K562 (cell line): ENCODE data around the gene CALML4. TPM values are rescaled to one million over a fixed set of nuclear protein-coding genes. Genes with fewer than 3 reads are reported as not detected.

Source experiments
- ATAC-seq: fragments of 200-7000 bp; cut with Tn5 transposase; 3 replicates; pipeline ENCODE4 v1.9.1; 2020; ENCODE audit warnings: moderate library complexity
- Bru-seq: library from RNA; stranded (reverse); fragments of 400-500 nt; gene quantifications from one replicate; lab custom pipeline; 2021; lab: Mats Ljungman, UMichigan
- BruChase-seq, 2 experiments: library from RNA; stranded (reverse); fragments of 400-500 nt; gene quantifications; one replicate each; lab custom pipeline; 2021; lab: Mats Ljungman, UMichigan
- BruUV-seq: library from RNA; stranded (reverse); fragments of 400-500 nt; replicated peaks from 2 replicates; lab custom pipeline; 2021; lab: Mats Ljungman, UMichigan
- CTCF ChIA-PET: fragments of 300-600 bp; formaldehyde crosslinking; extraction: SDS; loops from one replicate; lab custom pipeline; 2021; ENCODE audit warnings: low intra/inter-chr PET ratio; lab: Yijun Ruan, JAX
- POLR2A ChIA-PET: fragments of 300-600, 350-650 bp; sonication (Branson Sonifier 250); formaldehyde crosslinking; extraction: SDS; loops from one replicate; lab custom pipeline; 2021; ENCODE audit warnings: antibody characterized with exemption, inconsistent platforms; lab: Yijun Ruan, JAX
- DNase-seq, 4 experiments: peaks; one replicate each; pipeline versions ENCODE4 v3.0.0 to v3.0.0-alpha.2; 2011 to 2018; ENCODE audit warnings: low spot score in 3 of 4, mixed read lengths in 3 of 4; ENCODE audit errors: extremely low read depth in 1 of 4
- FAIRE-seq: peaks from 2 replicates; lab custom pipeline; 2011; peaks lifted over from hg19 to GRCh38; lab: Jason Lieb, UNC
- H2AFZ ChIP-seq: 2 replicates; pipeline ENCODE4 v1.6.0; 2011; ENCODE audit warnings: low read depth, low read length, control low read depth, inconsistent platforms
- H3K27ac ChIP-seq: fragments of 200-600 bp; 3 replicates; pipeline ENCODE4 v1.8.0; 2011; ENCODE audit warnings: low read depth, mild to moderate bottlenecking, control low read depth, inconsistent platforms, low read length, moderate library complexity, mixed read lengths; ENCODE audit errors: extremely low read depth
- H3K27me3 ChIP-seq, 2 experiments: fragments of 300-600 bp in 1 of 2; 2 replicates in 1 of 2; 3 replicates in 1 of 2; pipeline versions ENCODE4 v1.6.0 to v1.8.0; 2011; ENCODE audit warnings: inconsistent platforms in 2 of 2, low read length in 2 of 2, mild to moderate bottlenecking in 1 of 2, mixed read lengths in 1 of 2, moderate library complexity in 1 of 2; ENCODE audit not compliant: control insufficient read depth in 2 of 2, insufficient read depth in 2 of 2
- H3K36me3 ChIP-seq: fragments of 300-600 bp; 3 replicates; pipeline ENCODE4 v1.8.0; 2011; ENCODE audit warnings: mild to moderate bottlenecking, low read length, inconsistent platforms; ENCODE audit not compliant: control insufficient read depth, insufficient read depth
- H3K4me1 ChIP-seq, 2 experiments: fragments of 200-600 bp in 1 of 2; replicated peaks in 1 of 2; 2 replicates in 1 of 2; 3 replicates in 1 of 2; pipeline versions ENCODE4 v1.5.1 to v1.8.0; 2011; ENCODE audit warnings: inconsistent platforms in 2 of 2, low read length in 2 of 2, mild to moderate bottlenecking in 1 of 2, mixed read lengths in 1 of 2, moderate library complexity in 1 of 2; ENCODE audit not compliant: control insufficient read depth in 2 of 2, insufficient read depth in 2 of 2
- H3K4me2 ChIP-seq: 2 replicates; pipeline ENCODE4 v1.6.1; 2011; ENCODE audit warnings: low read length, control low read depth, inconsistent platforms, mixed read lengths; ENCODE audit not compliant: insufficient read depth
- H3K4me3 ChIP-seq: fragments of 200-600 bp; sonication (generic), shearing (Covaris generic); 2 replicates; pipeline ENCODE4 v1.5.1; 2016; ENCODE audit warnings: control low read depth, inconsistent platforms
- H3K79me2 ChIP-seq: fragments of 200-600 bp; 3 replicates; pipeline ENCODE4 v1.8.0; 2011; ENCODE audit warnings: low read length, inconsistent platforms; ENCODE audit not compliant: control insufficient read depth, insufficient read depth
- H3K9ac ChIP-seq, 2 experiments: 2 replicates each; pipeline versions ENCODE4 v1.6.0 to v1.6.1; 2011; ENCODE audit warnings: low read depth in 2 of 2, low read length in 2 of 2, control low read depth in 1 of 2, inconsistent platforms in 1 of 2, mild to moderate bottlenecking in 1 of 2, mixed read lengths in 1 of 2; ENCODE audit not compliant: insufficient read depth in 1 of 2
- H3K9me1 ChIP-seq: one replicate; pipeline ENCODE4 v1.6.0; 2011; ENCODE audit warnings: inconsistent platforms, mild to moderate bottlenecking, low read length, moderate library complexity; ENCODE audit not compliant: control insufficient read depth, insufficient read depth
- H3K9me3 ChIP-seq: replicated peaks from 2 replicates; pipeline ENCODE4 v1.5.1; 2011; ENCODE audit warnings: low read depth, low read length, inconsistent platforms; ENCODE audit not compliant: control insufficient read depth, insufficient read depth
- H4K20me1 ChIP-seq: replicated peaks from 2 replicates; pipeline ENCODE4 v1.6.1; 2011; ENCODE audit warnings: low read length, inconsistent platforms, mixed read lengths; ENCODE audit not compliant: control insufficient read depth, insufficient read depth
- POLR2G ChIP-seq: fragments of 200-400 bp; formaldehyde crosslinking; IDR thresholded peaks from 2 replicates; pipeline ENCODE4 v1.6.1; 2017; ENCODE audit warnings: low read depth, mild to moderate bottlenecking, antibody characterized with exemption, low read length, moderate library complexity
- ZBTB1 ChIP-seq: sonication (generic); formaldehyde crosslinking; IDR thresholded peaks from 2 replicates; pipeline ENCODE4 v1.8.1; 2023; ENCODE audit warnings: missing genetic modification reagents, low read depth, mild to moderate bottlenecking, borderline replicate concordance
- ZNF316 ChIP-seq: fragments of 450-650 bp; IDR thresholded peaks from 2 replicates; pipeline ENCODE4 v1.6.1; 2016
- ZNF408 ChIP-seq: fragments of 250-450 bp; sonication (Bioruptor Pico); IDR thresholded peaks from 2 replicates; pipeline ENCODE4 v1.4.0; 2020; ENCODE audit warnings: low read depth, mild to moderate bottlenecking, moderate library complexity
- WGBS: fragments of 100-300 bp; shearing (Covaris generic); methylation state at CpG from one replicate; pipeline ENCODE4 v1.1.6; 2016; ENCODE audit warnings: low coverage, mixed read lengths; ENCODE audit not compliant: insufficient coverage; ENCODE audit errors: missing lambda C conversion rate; 5-methylcytosine and 5-hydroxymethylcytosine counted together
- in situ Hi-C: fragments of 300-500 bp; cut with MboI; formaldehyde crosslinking; loops from 4 replicates; pipeline ENCODE4 v1.15.0; 2018; ENCODE audit warnings: inconsistent platforms, mixed read lengths
- intact Hi-C: fragments of 100-400 bp; cut with micrococcal nuclease; formaldehyde crosslinking; loops from 2 replicates; pipeline ENCODE4 v1.14.2; 2022
- long read RNA-seq, 3 experiments: library from polyadenylated mRNA in 2 of 3; library from RNA in 1 of 3; unstranded in 2 of 3; stranded (forward) in 1 of 3; transcript quantifications; one replicate each; pipeline ENCODE4 v2.0.0, GENCODE V29; 2019 to 2022
- polyA minus RNA-seq, 3 experiments: library from RNA; depleted of rRNA, polyadenylated mRNA; stranded (reverse); fragments of >200 nt; gene quantifications; 2 replicates each; pipeline ENCODE4 v1.2.3, GENCODE V29; 2011
- polyA plus RNA-seq, 8 experiments: library from polyadenylated mRNA; depleted of rRNA in 4 of 8; stranded (reverse) in 5 of 8; unstranded in 3 of 8; fragments of >200 nt; fragmentation: Nextera tagmentation in 2 of 8; fragmentation: Illumina TruSeq in 1 of 8; extraction: Ambion mirVana in 2 of 8; extraction: Trizol in 1 of 8; gene quantifications; 2 replicates each; pipeline versions ENCODE4 v1.2.1 to v1.2.3, GENCODE V29; 2011 to 2014; ENCODE audit warnings: inconsistent platforms in 1 of 8, missing spikeins in 1 of 8
- total RNA-seq, 7 experiments: library from RNA; depleted of rRNA in 6 of 7; stranded (reverse); fragments of >200 nt in 6 of 7; fragmentation: Illumina TruSeq in 2 of 7; extraction: Trizol in 2 of 7; gene quantifications; 2 replicates each; pipeline versions ENCODE4 v1.2.1 to v1.2.3, GENCODE V29; 2011 to 2021; ENCODE audit warnings: low replicate concordance in 1 of 7
- TF ChIP-seq, protein P1 (sequence below): fragments of 450-650 bp; IDR thresholded peaks from 2 replicates; pipeline ENCODE4 v1.6.1; 2016; ENCODE audit warnings: borderline replicate concordance

CALML4 gene, protein sequence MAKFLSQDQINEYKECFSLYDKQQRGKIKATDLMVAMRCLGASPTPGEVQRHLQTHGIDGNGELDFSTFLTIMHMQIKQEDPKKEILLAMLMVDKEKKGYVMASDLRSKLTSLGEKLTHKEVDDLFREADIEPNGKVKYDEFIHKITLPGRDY
- total RNA-seq (2011; cell fraction: chromatin; rRNA removed; ENCODE audit: low replicate concordance): 41.4 and 49.7 TPM in 2 replicates
- 19.3 and 20.3 TPM in 2 replicates for total RNA-seq (2011; cell fraction: nucleolus; rRNA removed)
- total RNA-seq (2011; cell fraction: nucleoplasm; rRNA removed): 29.4 and 47.2 TPM in 2 replicates
- total RNA-seq (2014; rRNA removed): 7.6 and 8.7 TPM in 2 replicates
- total RNA-seq (2014; rRNA removed; fragmentation: Illumina TruSeq; extraction: Trizol): 15.5 and 19.8 TPM in 2 replicates
- total RNA-seq (2015; rRNA removed; fragmentation: Illumina TruSeq; extraction: Trizol): 16.7 and 17.4 TPM in 2 replicates
- total RNA-seq (2021): 6.3 and 6.5 TPM in 2 replicates
- polyA plus RNA-seq (2011; rRNA removed): 16.9 and 18.2 TPM in 2 replicates
- polyA plus RNA-seq (2011; cell fraction: cytosol; rRNA removed): 2.6 and 3.5 TPM in 2 replicates
- 11.0 and 16.7 TPM in 2 replicates for polyA plus RNA-seq (2011; cell fraction: nucleus; rRNA removed)
- polyA plus RNA-seq (2012): 6.4 and 11.6 TPM in 2 replicates
- 20.8 and 24.4 TPM in 2 replicates for polyA plus RNA-seq (2014; fragmentation: Illumina TruSeq; extraction: Trizol)
- polyA plus RNA-seq (2014; fragmentation: Nextera tagmentation; extraction: Ambion mirVana): 1 to 10 TPM; 2.8 to 3.8 TPM
- 15.6 and 30.6 TPM in 2 replicates for polyA plus RNA-seq (2014; rRNA removed)
- polyA minus RNA-seq (2011; rRNA and poly(A)+ RNA removed): 6.1 and 7.6 TPM in 2 replicates
- polyA minus RNA-seq (2011; cell fraction: cytosol; rRNA and poly(A)+ RNA removed): 0.73 and 1.2 TPM in 2 replicates
- 3.6 and 6.1 TPM in 2 replicates for polyA minus RNA-seq (2011; cell fraction: nucleus; rRNA and poly(A)+ RNA removed)
- Bru-seq, nascent RNA: percentile 85 among the genes with signal in this experiment
- BruChase-seq, experiment 1, labeled RNA remaining after a 2-hour chase: percentile 74 among the genes with signal in this experiment
- BruChase-seq, experiment 2, labeled RNA remaining after a 6-hour chase: percentile 80 among the genes with signal in this experiment
- long read RNA-seq, experiment 1, transcript CALML4-205 (2 exons, 620 nt): minor isoform, 11 of 39 reads
- long read RNA-seq, experiment 1, transcript CALML4-204 (4 exons, 2,520 nt): major isoform, 13 of 39 reads
- long read RNA-seq, experiment 1, partial matches to known transcripts: 0 of 39 reads
- long read RNA-seq, experiment 1, other reads (novel, unspliced or antisense): 14 of 39 reads
- long read RNA-seq, experiment 2, partial matches to known transcripts: 1 of 4 reads
- long read RNA-seq, experiment 2, other reads (novel, unspliced or antisense): 1 of 4 reads
- long read RNA-seq, experiment 3, partial matches to known transcripts: 0 of 2 reads
- long read RNA-seq, experiment 3, other reads (novel, unspliced or antisense): 0 of 2 reads

DNA sequence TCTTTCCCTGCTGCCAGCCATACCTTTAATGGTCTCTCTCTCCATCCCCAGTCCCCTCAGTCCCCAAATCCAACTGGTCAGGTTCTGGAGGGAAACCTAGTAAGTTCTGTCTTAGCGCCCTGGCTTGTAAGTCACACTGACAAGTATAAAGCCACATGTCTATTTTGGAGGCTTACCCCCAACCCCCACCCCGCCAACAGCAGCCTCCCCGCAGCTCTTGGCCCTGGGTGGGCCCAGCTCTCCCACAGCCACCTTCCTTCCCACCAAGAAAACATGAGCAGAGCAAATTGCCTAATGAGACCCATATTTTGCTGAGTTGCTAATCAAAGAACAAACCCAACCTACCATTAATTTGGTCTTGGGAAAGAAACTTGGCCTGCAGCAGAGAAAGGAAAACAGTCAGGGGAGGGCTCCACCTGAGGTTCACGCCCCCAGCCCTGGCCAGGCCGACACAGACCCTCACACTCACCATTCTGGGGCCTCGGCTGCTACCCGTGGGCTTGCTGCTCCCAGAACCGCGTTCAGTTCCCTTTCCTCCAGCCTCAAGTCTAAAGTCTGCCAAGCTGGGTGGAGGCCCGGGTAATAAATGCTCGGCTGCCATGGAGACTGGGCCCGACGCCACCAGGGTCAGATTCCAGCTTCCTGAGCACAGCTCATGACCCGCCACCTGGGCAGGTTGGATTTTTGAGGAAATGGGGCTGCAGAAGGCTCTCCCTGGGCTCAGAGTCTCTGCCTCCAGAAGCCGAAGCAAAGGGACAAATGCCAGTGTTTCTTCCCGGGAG is at the start of gene CALML4:
CALML4 (minus strand) TSS at position 557 of the 782 bp plus-strand sequence; CDS start at position 472, 85 bp downstream.
- DNase-seq (peak in 1 of 4 experiments; percentile 9), ATAC-seq (no peak)
- ChIA-PET CTCF (no interaction called here), POLR2A (interaction anchor here (0.6 to 1.3 kb wide), 5 partner anchors 12 to 311 kb away, joined by 3 to 4 read pairs (median 3); no protein-coding TSS in a partner anchor)
- H3K27me3 ChIP-seq: no peaks in the 10 kb centered on the region
- no TSS peak for BruUV-seq
- H3K9me1 ChIP-seq: no peaks in the 10 kb centered on the region
- H3K4me2 ChIP-seq: peak within 1 kb of the TSS; percentile 65
- no peaks in the 10 kb centered on the region for H3K9me3 ChIP-seq
- H3K4me1 ChIP-seq: peaks cover 14 to 38% of the 10 kb centered on the region in 2 experiments
- H3K4me3 ChIP-seq: peak within 1 kb of the TSS; percentile 27; the same call in 1 of the 2 replicates
- intact Hi-C loops: no loop called here
- H3K27ac ChIP-seq: peak within 1 kb of the TSS; percentile 75
- H3K36me3 ChIP-seq: peaks cover 54% of the 10 kb centered on the region; the same call in 2 of the 3 replicates
- in situ Hi-C loops: no loop called here
- WGBS: 98% methylated on average over 14 of the region's 16 CpGs
- peak within 1 kb of the TSS; percentile 49 to 88 for H3K9ac ChIP-seq
- TF ChIP-seq, protein P1, sequence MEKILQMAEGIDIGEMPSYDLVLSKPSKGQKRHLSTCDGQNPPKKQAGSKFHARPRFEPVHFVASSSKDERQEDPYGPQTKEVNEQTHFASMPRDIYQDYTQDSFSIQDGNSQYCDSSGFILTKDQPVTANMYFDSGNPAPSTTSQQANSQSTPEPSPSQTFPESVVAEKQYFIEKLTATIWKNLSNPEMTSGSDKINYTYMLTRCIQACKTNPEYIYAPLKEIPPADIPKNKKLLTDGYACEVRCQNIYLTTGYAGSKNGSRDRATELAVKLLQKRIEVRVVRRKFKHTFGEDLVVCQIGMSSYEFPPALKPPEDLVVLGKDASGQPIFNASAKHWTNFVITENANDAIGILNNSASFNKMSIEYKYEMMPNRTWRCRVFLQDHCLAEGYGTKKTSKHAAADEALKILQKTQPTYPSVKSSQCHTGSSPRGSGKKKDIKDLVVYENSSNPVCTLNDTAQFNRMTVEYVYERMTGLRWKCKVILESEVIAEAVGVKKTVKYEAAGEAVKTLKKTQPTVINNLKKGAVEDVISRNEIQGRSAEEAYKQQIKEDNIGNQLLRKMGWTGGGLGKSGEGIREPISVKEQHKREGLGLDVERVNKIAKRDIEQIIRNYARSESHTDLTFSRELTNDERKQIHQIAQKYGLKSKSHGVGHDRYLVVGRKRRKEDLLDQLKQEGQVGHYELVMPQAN: no peak
- TF ChIP-seq ZNF316: peak; percentile 52
- no peak for TF ChIP-seq ZNF408
- TF ChIP-seq POLR2G: peak; percentile 34; the same call in 1 of the 2 replicates
- TF ChIP-seq ZBTB1 (CRISPR knock-in tag): no peak
- TF ChIP-seq, all 486 proteins: peak for 2
- Histone ChIP-seq H2AFZ (peak within 1 kb of the TSS; percentile 32; the same call in 1 of the 2 replicates), H4K20me1 (0 out of 2 replicates have a peak, but pooled peaks cover 7% of the 10 kb centered on the region), H3K79me2 (peaks cover 31% of the 10 kb centered on the region)
- FAIRE-seq: no peak
